22Rv1 (cell line): ENCODE measurements around the gene CLCN3.

Source experiments
- CTCF ChIP-seq: fragments of 450-650 bp; IDR thresholded peaks from 2 replicates; pipeline ENCODE4 v1.5.1; 2017; ENCODE audit warnings: mild to moderate bottlenecking
- ZFX ChIP-seq: fragments of 450-650 bp; IDR thresholded peaks from 2 replicates; pipeline ENCODE4 v1.6.1; 2017; ENCODE audit warnings: antibody characterized with exemption, borderline replicate concordance

GRCh38 chr4:169663402-169663801 lies 43.0 kb downstream of the CLCN3 start:
- no peak for TF ChIP-seq CTCF
- no peak for TF ChIP-seq ZFX
